Astrocyte of the spinal cord (primary cell): ENCODE results near the gene SLC25A26.
"Not testable (repeated sequence)": the region's sequence is repeated elsewhere in the genome, so short reads cannot be mapped to it uniquely, and the experiment has no call there.

Experiments used
- DNase-seq: peaks from one replicate; pipeline ENCODE4 v3.0.0; 2011; ENCODE audit warnings: low read depth, low spot score
- H3K4me3 ChIP-seq: 2 replicates; pipeline ENCODE4 v1.5.1; 2011; ENCODE audit warnings: low read depth, mild to moderate bottlenecking, low read length, moderate library complexity
- CTCF ChIP-seq: IDR thresholded peaks from 2 replicates; pipeline ENCODE4 v1.5.1; 2012; ENCODE audit warnings: low read depth, mild to moderate bottlenecking, low read length, inconsistent platforms
- in situ Hi-C: cut with HindIII; loops from 2 replicates; pipeline ENCODE4 v1.10.0; 2017; ENCODE audit warnings: low sequenced_read_pairs

The SLC25A26 gene

GRCh38 chr3:66267906-66268305 is 47.1 kb downstream of the SLC25A26 start:
- in situ Hi-C loops: no loop called here
- DNase-seq: no peak
- no peak overlapping the region for H3K4me3 ChIP-seq
- TF ChIP-seq CTCF: no peak

GRCh38 chr3:66268864-66269263 is 48.1 kb downstream of the SLC25A26 start:
- no peak for DNase-seq
- in situ Hi-C loops: no loop called here
- TF ChIP-seq CTCF: no peak
- no peak overlapping the region for H3K4me3 ChIP-seq

GRCh38 chr3:66269411-66269810 is 48.6 kb downstream of the SLC25A26 start:
- no peak for TF ChIP-seq CTCF
- in situ Hi-C loops: no loop called here
- H3K4me3 ChIP-seq: no peak overlapping the region
- DNase-seq: no peak

- DNase-seq: no peak
- H3K4me3 ChIP-seq: no peak overlapping the region
- no peak for TF ChIP-seq CTCF
- in situ Hi-C loops: no loop called here
Observed at GRCh38 chr3:66270288-66270687, 49.5 kb downstream of the SLC25A26 start.

GRCh38 chr3:66270701-66271100 is 49.9 kb downstream of the SLC25A26 start:
- in situ Hi-C loops: no loop called here
- no peak for TF ChIP-seq CTCF
- no peak overlapping the region for H3K4me3 ChIP-seq
- no peak for DNase-seq

- TF ChIP-seq CTCF: no peak
- in situ Hi-C loops: no loop called here
- DNase-seq: no peak
- no peak overlapping the region for H3K4me3 ChIP-seq
Observed at GRCh38 chr3:66271231-66271630, 50.4 kb downstream of the SLC25A26 start.

- no peak for DNase-seq
- in situ Hi-C loops: no loop called here
- TF ChIP-seq CTCF: no peak
- no peak overlapping the region for H3K4me3 ChIP-seq
Observed at GRCh38 chr3:66272016-66272415, 51.2 kb downstream of the SLC25A26 start.

GRCh38 chr3:66274837-66275236 is 54.0 kb downstream of the SLC25A26 start:
- DNase-seq, H3K4me3 ChIP-seq, in situ Hi-C loops: not testable (repeated sequence)
